H9 (cell line): Measurements from ENCODE around the gene PTPN2. TPM values are rescaled to one million over a fixed set of nuclear protein-coding genes. Genes with fewer than 3 reads are reported as not detected.

Experiments used
- DNase-seq: peaks from one replicate; pipeline ENCODE4 v3.0.0-alpha.2; 2017
- H2AFZ ChIP-seq: one replicate; pipeline ENCODE4 v1.6.1; 2013; ENCODE audit warnings: mild to moderate bottlenecking, low read length, control low read depth, moderate library complexity
- H2AK5ac ChIP-seq: 2 replicates; pipeline ENCODE4 v1.6.1; 2013; ENCODE audit warnings: low read length, control low read depth, mixed read lengths; ENCODE audit not compliant: insufficient read length
- H2BK120ac ChIP-seq: one replicate; pipeline ENCODE4 v1.6.1; 2013; ENCODE audit warnings: low read depth, mild to moderate bottlenecking, low read length, control low read depth, inconsistent platforms; ENCODE audit not compliant: poor library complexity, severe bottlenecking
- H2BK12ac ChIP-seq: 2 replicates; pipeline ENCODE4 v1.6.1; 2013; ENCODE audit warnings: low read length, control low read depth, mixed read lengths, low read depth; ENCODE audit not compliant: insufficient read length
- H2BK15ac ChIP-seq: 2 replicates; pipeline ENCODE4 v1.6.1; 2013; ENCODE audit warnings: low read depth, low read length, control low read depth
- H2BK20ac ChIP-seq: one replicate; pipeline ENCODE4 v1.6.1; 2013; ENCODE audit warnings: low read depth, mild to moderate bottlenecking, low read length, control low read depth, inconsistent platforms; ENCODE audit not compliant: poor library complexity, severe bottlenecking
- H2BK5ac ChIP-seq: 2 replicates; pipeline ENCODE4 v1.6.1; 2013; ENCODE audit warnings: low read length, control low read depth, mixed read lengths; ENCODE audit not compliant: insufficient read length
- H3K14ac ChIP-seq: 2 replicates; pipeline ENCODE4 v1.6.1; 2013; ENCODE audit warnings: low read length, control low read depth; ENCODE audit not compliant: insufficient read depth
- H3K18ac ChIP-seq: 2 replicates; pipeline ENCODE4 v1.6.1; 2013; ENCODE audit warnings: low read depth, mild to moderate bottlenecking, mixed read lengths, low read length, control low read depth; ENCODE audit not compliant: insufficient read length
- H3K23ac ChIP-seq: 2 replicates; pipeline ENCODE4 v1.6.1; 2013; ENCODE audit warnings: low read length, control low read depth, mixed read lengths, low read depth; ENCODE audit not compliant: insufficient read length
- H3K23me2 ChIP-seq: 2 replicates; pipeline ENCODE4 v1.6.1; 2013; ENCODE audit warnings: low read depth, mild to moderate bottlenecking, mixed read lengths, low read length, control low read depth; ENCODE audit not compliant: insufficient read length, poor library complexity, severe bottlenecking
- H3K27ac ChIP-seq: 2 replicates; pipeline ENCODE4 v1.5.1; 2013; ENCODE audit warnings: low read length, control low read depth, mixed read lengths, low read depth; ENCODE audit not compliant: insufficient read length
- H3K27me3 ChIP-seq: 2 replicates; pipeline ENCODE4 v1.6.1; 2013; ENCODE audit warnings: low read length, control low read depth, inconsistent platforms; ENCODE audit not compliant: insufficient read depth
- H3K4ac ChIP-seq: 2 replicates; pipeline ENCODE4 v1.6.1; 2013; ENCODE audit warnings: low read depth, mild to moderate bottlenecking, control low read depth, inconsistent platforms, low read length, moderate library complexity
- H3K4me1 ChIP-seq: 2 replicates; pipeline ENCODE4 v1.6.1; 2013; ENCODE audit warnings: low read length, control low read depth, inconsistent platforms; ENCODE audit not compliant: insufficient read depth
- H3K4me2 ChIP-seq: 2 replicates; pipeline ENCODE4 v1.6.1; 2013; ENCODE audit warnings: low read length, control low read depth, mixed read lengths; ENCODE audit not compliant: insufficient read length, insufficient read depth
- H3K56ac ChIP-seq: 2 replicates; pipeline ENCODE4 v1.6.1; 2013; ENCODE audit warnings: low read depth, mild to moderate bottlenecking, mixed read lengths, low read length, control low read depth; ENCODE audit not compliant: insufficient read length
- H3K79me1 ChIP-seq: 2 replicates; pipeline ENCODE4 v1.6.1; 2013; ENCODE audit warnings: low read depth, mild to moderate bottlenecking, moderate library complexity, low read length, control low read depth, inconsistent platforms; ENCODE audit not compliant: insufficient read depth, poor library complexity, severe bottlenecking
- H3K79me2 ChIP-seq: 2 replicates; pipeline ENCODE4 v1.6.1; 2013; ENCODE audit warnings: low read length, control low read depth, inconsistent platforms; ENCODE audit not compliant: insufficient read depth
- H3K9ac ChIP-seq: 2 replicates; pipeline ENCODE4 v1.6.1; 2013; ENCODE audit warnings: low read length, control low read depth, mixed read lengths; ENCODE audit not compliant: insufficient read length; ENCODE audit errors: extremely low read depth
- H3K9me3 ChIP-seq: one replicate; pipeline ENCODE4 v1.6.1; 2013; ENCODE audit warnings: low read depth, low read length, inconsistent platforms; ENCODE audit not compliant: control insufficient read depth
- H3T11ph ChIP-seq: one replicate; pipeline ENCODE4 v1.6.1; 2013; ENCODE audit warnings: mild to moderate bottlenecking, low read length, control low read depth, inconsistent platforms
- H4K20me1 ChIP-seq: one replicate; pipeline ENCODE4 v1.6.1; 2013; ENCODE audit not compliant: control insufficient read depth, insufficient read length, insufficient read depth
- H4K5ac ChIP-seq: 2 replicates; pipeline ENCODE4 v1.6.1; 2013; ENCODE audit warnings: low read depth, mild to moderate bottlenecking, mixed read lengths, low read length, control low read depth; ENCODE audit not compliant: insufficient read length
- H4K8ac ChIP-seq: replicated peaks from 2 replicates; pipeline ENCODE4 v1.6.1; 2013; ENCODE audit warnings: low read length, control low read depth, mixed read lengths, low read depth; ENCODE audit not compliant: insufficient read length
- H4K91ac ChIP-seq: 2 replicates; pipeline ENCODE4 v1.6.1; 2013; ENCODE audit warnings: low read depth, mild to moderate bottlenecking, moderate library complexity, mixed read lengths, low read length, control low read depth; ENCODE audit not compliant: insufficient read length
- H3K27ac Mint-ChIP-seq, 3 experiments: 2 replicates in 2 of 3; 3 replicates in 1 of 3; pipeline ENCODE4 v1.8.0; 2020 to 2021; ENCODE audit warnings: mixed read lengths in 3 of 3, mild to moderate bottlenecking in 1 of 3, moderate library complexity in 1 of 3
- H3K27me3 Mint-ChIP-seq: 2 replicates; pipeline ENCODE4 v1.8.0; 2021; ENCODE audit warnings: low read depth, mild to moderate bottlenecking, moderate library complexity, mixed read lengths
- H3K36me3 Mint-ChIP-seq, 3 experiments: 2 replicates in 2 of 3; 3 replicates in 1 of 3; pipeline ENCODE4 v1.8.0; 2020 to 2021; ENCODE audit warnings: low read depth in 3 of 3, mixed read lengths in 3 of 3; ENCODE audit not compliant: insufficient read depth in 1 of 3
- H3K4me1 Mint-ChIP-seq, 2 experiments: 2 replicates each; pipeline ENCODE4 v1.8.0; 2020; ENCODE audit warnings: mixed read lengths in 2 of 2
- H3K4me3 Mint-ChIP-seq, 2 experiments: 2 replicates in 1 of 2; 3 replicates in 1 of 2; pipeline ENCODE4 v1.8.0; 2020 to 2021; ENCODE audit warnings: mild to moderate bottlenecking in 2 of 2, mixed read lengths in 2 of 2, moderate library complexity in 1 of 2
- H3K9me3 Mint-ChIP-seq, 2 experiments: 2 replicates in 1 of 2; 3 replicates in 1 of 2; pipeline ENCODE4 v1.8.0; 2020; ENCODE audit warnings: mild to moderate bottlenecking in 2 of 2, mixed read lengths in 2 of 2, moderate library complexity in 1 of 2
- WGBS: extraction: QIAGEN DNeasy Blood & Tissue Kit; methylation state at CpG from one replicate; pipeline ENCODE4 v1.1.7; 2013; ENCODE audit warnings: missing lambda C conversion rate, low lambda C conversion rate, mixed read lengths; ENCODE audit not compliant: insufficient read length; ENCODE audit errors: extremely low coverage; 5-methylcytosine and 5-hydroxymethylcytosine counted together
- total RNA-seq: library from RNA; stranded (reverse); gene quantifications from 2 replicates; pipeline ENCODE4 v1.2.1, GENCODE V29; 2021
- TF ChIP-seq, protein P1 (sequence below): fragments of 200-600 bp; sonication (generic); conservative IDR thresholded peaks from 3 replicates; pipeline ENCODE4 v1.8.0; 2021; ENCODE audit warnings: antibody characterized with exemption, mild to moderate bottlenecking

The PTPN2 gene
- total RNA-seq, 1 experiment from 2014 or later: 48.7 TPM

DNA sequence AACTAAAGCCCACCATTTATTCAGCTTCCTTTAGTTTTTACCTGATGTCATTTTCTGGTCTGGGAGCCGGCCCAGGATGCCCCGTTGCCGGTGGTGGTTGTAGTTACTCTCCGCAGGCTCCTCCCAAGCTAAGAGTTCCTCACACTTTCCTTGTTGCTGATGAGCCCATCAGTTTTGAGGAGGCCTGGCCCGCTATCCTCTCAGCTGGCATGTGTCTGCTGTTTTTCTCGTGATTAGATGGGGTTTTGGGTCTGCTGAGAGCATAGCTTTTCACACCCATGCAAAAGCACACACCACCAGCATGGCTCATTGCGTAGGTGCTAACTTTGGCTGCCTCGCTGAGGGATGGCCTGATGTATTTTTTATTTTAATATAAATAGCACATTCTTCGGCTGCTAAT lies 109.1 kb downstream of the PTPN2 start:
- no peaks in the 10 kb centered on the region; a peak in 1 of 7 replicates for H3K36me3 Mint-ChIP-seq
- Histone ChIP-seq H4K91ac (no peak overlapping the region), H3K4me2 (no peak overlapping the region), H3K4me1 (no peaks in the 10 kb centered on the region; the same call in 1 of the 2 replicates), H2BK15ac (no peak overlapping the region), H3K23ac (no peak overlapping the region), H3K79me1 (no peaks in the 10 kb centered on the region), H2BK120ac (no peak overlapping the region), H4K8ac (no peak overlapping the region), H3T11ph (no peak overlapping the region), H2BK20ac (no peak overlapping the region), H4K5ac (no peak overlapping the region), H3K18ac (no peak overlapping the region), H2BK12ac (no peak overlapping the region), H2BK5ac (no peak overlapping the region), H3K23me2 (no peaks in the 10 kb centered on the region), H3K27me3 (no peaks in the 10 kb centered on the region), H2AK5ac (no peak overlapping the region), H3K14ac (no peak overlapping the region), H3K56ac (no peak overlapping the region), H3K9ac (no peak overlapping the region), H4K20me1 (no peaks in the 10 kb centered on the region), H3K79me2 (no peaks in the 10 kb centered on the region), H3K27ac (no peak overlapping the region), H2AFZ (no peak overlapping the region), H3K4ac (no peak overlapping the region), H3K9me3 (no peaks in the 10 kb centered on the region)
- TF ChIP-seq, protein P1, sequence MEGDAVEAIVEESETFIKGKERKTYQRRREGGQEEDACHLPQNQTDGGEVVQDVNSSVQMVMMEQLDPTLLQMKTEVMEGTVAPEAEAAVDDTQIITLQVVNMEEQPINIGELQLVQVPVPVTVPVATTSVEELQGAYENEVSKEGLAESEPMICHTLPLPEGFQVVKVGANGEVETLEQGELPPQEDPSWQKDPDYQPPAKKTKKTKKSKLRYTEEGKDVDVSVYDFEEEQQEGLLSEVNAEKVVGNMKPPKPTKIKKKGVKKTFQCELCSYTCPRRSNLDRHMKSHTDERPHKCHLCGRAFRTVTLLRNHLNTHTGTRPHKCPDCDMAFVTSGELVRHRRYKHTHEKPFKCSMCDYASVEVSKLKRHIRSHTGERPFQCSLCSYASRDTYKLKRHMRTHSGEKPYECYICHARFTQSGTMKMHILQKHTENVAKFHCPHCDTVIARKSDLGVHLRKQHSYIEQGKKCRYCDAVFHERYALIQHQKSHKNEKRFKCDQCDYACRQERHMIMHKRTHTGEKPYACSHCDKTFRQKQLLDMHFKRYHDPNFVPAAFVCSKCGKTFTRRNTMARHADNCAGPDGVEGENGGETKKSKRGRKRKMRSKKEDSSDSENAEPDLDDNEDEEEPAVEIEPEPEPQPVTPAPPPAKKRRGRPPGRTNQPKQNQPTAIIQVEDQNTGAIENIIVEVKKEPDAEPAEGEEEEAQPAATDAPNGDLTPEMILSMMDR: no peak
- WGBS: no CpG with 5 or more reads among the region's 9 CpGs
- no peak overlapping the region for H3K27ac Mint-ChIP-seq
- no peaks in the 10 kb centered on the region for H3K4me1 Mint-ChIP-seq
- DNase-seq: no peak
- H3K9me3 Mint-ChIP-seq: peaks cover 0 to 5% of the 10 kb centered on the region in 2 experiments; a peak in 2 of 5 replicates
- no peaks in the 10 kb centered on the region for H3K27me3 Mint-ChIP-seq
- no peak overlapping the region for H3K4me3 Mint-ChIP-seq
